C4-2B (cell line): ENCODE data around the gene ETFBKMT.

ENCODE experiments used
- ZFX ChIP-seq: fragments of 450-650 bp; IDR thresholded peaks from 2 replicates; pipeline ENCODE4 v1.6.1; 2017
- TF ChIP-seq, protein P1 (sequence below): fragments of 450-650 bp; conservative IDR thresholded peaks from 2 replicates; pipeline ENCODE4 v1.5.1; 2017; ENCODE audit warnings: mild to moderate bottlenecking

- TF ChIP-seq, protein P1, sequence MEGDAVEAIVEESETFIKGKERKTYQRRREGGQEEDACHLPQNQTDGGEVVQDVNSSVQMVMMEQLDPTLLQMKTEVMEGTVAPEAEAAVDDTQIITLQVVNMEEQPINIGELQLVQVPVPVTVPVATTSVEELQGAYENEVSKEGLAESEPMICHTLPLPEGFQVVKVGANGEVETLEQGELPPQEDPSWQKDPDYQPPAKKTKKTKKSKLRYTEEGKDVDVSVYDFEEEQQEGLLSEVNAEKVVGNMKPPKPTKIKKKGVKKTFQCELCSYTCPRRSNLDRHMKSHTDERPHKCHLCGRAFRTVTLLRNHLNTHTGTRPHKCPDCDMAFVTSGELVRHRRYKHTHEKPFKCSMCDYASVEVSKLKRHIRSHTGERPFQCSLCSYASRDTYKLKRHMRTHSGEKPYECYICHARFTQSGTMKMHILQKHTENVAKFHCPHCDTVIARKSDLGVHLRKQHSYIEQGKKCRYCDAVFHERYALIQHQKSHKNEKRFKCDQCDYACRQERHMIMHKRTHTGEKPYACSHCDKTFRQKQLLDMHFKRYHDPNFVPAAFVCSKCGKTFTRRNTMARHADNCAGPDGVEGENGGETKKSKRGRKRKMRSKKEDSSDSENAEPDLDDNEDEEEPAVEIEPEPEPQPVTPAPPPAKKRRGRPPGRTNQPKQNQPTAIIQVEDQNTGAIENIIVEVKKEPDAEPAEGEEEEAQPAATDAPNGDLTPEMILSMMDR: no peak
- no peak for TF ChIP-seq ZFX
Observed at GRCh38 chr12:31685801-31686200, 26.3 kb downstream of the ETFBKMT start.
